ENCODE data around the gene TOM1L2.
"Not testable (repeated sequence)": the region's sequence is repeated elsewhere in the genome, so short reads cannot be mapped to it uniquely, and the experiment has no call there.

Gene TOM1L2

GRCh38 chr17:17814162-17815061 is 157.8 kb downstream of the TOM1L2 start:
- DNase-seq, result no peak

GRCh38 chr17:17813725-17814095 is 158.5 kb downstream of the TOM1L2 start:
- no peak for DNase-seq

- no peak for DNase-seq
Measured at GRCh38 chr17:17813055-17813724, 159.0 kb downstream of the TOM1L2 start.

- peak; percentile 48 to 58 for DNase-seq
Measured at GRCh38 chr17:17812211-17813054, 159.8 kb downstream of the TOM1L2 start.

- DNase-seq, result no peak
Measured at GRCh38 chr17:17811381-17812210, 160.6 kb downstream of the TOM1L2 start.

GRCh38 chr17:17810895-17811248 is 161.3 kb downstream of the TOM1L2 start:
- no peak for DNase-seq

- no peak for DNase-seq
Measured at GRCh38 chr17:17810084-17810894, 161.9 kb downstream of the TOM1L2 start.

GRCh38 chr17:17809531-17810083 is 162.6 kb downstream of the TOM1L2 start:
- no peak for DNase-seq

GRCh38 chr17:17808706-17809432 is 163.3 kb downstream of the TOM1L2 start:
- no peak for DNase-seq

GRCh38 chr17:17808200-17808599 is 164.0 kb downstream of the TOM1L2 start:
- DNase-seq, result not testable (repeated sequence)

GRCh38 chr17:17807440-17807839 is 164.8 kb downstream of the TOM1L2 start:
- DNase-seq, result no peak

GRCh38 chr17:17806611-17807274 is 165.5 kb downstream of the TOM1L2 start:
- DNase-seq, result no peak

- no peak for DNase-seq
Measured at GRCh38 chr17:17806035-17806434, 166.2 kb downstream of the TOM1L2 start.

GRCh38 chr17:17805575-17805974 is 166.6 kb downstream of the TOM1L2 start:
- DNase-seq, result no peak

GRCh38 chr17:17804007-17804406 is 168.2 kb downstream of the TOM1L2 start:
- DNase-seq, result no peak

GRCh38 chr17:17801800-17802481 is 170.3 kb downstream of the TOM1L2 start:
- no peak for DNase-seq

- no peak for DNase-seq
Measured at GRCh38 chr17:17800504-17801021, 171.6 kb downstream of the TOM1L2 start.

GRCh38 chr17:17798573-17799255 is 173.5 kb downstream of the TOM1L2 start:
- no peak for DNase-seq
